HG02970 (cell line): ENCODE data around the gene RTEL1.
"Not testable (repeated sequence)": the region's sequence is repeated elsewhere in the genome, so short reads cannot be mapped to it uniquely, and the experiment has no call there.

Source experiments
- ATAC-seq: cut with Tn5 transposase; IDR thresholded peaks from one replicate; pipeline ENCODE4 v1.9.1; 2021; ENCODE audit warnings: mild to moderate bottlenecking, moderate library complexity, moderate number of reproducible peaks; ENCODE audit not compliant: unreplicated experiment, low FRiP score

RTEL1 gene

GRCh38 chr20:63627129-63627750 lies 30.9 kb upstream of the RTEL1 start:
- peak; percentile 79 for ATAC-seq

GRCh38 chr20:63627751-63628245 lies 30.3 kb upstream of the RTEL1 start:
- no peak for ATAC-seq

- no peak for ATAC-seq
Observed at GRCh38 chr20:63628246-63628975, 29.7 kb upstream of the RTEL1 start.

GRCh38 chr20:63630956-63631355 lies 27.2 kb upstream of the RTEL1 start:
- not testable (repeated sequence) for ATAC-seq

DNA sequence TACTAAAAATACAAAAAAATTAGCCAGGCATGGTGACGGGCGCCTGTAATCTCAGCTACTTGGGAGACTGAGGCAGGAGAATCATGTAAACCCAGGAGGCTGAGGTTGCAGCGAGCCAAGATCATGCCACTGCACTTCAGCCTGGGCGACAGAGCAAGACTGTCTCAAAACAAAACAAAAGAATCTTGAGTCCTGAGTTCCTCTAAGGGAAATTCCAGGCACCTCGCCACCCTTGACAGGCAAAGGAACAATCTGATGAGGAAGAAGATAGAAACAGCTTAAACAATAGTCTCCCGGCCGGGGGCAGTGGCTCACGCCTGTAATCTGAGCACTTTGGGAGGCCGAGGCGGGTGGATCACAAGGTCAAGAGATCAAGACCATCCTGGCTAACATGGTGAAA lies 26.7 kb upstream of the RTEL1 start:
- ATAC-seq: not testable (repeated sequence)

GRCh38 chr20:63633732-63634131 lies 24.4 kb upstream of the RTEL1 start:
- no peak for ATAC-seq

DNA sequence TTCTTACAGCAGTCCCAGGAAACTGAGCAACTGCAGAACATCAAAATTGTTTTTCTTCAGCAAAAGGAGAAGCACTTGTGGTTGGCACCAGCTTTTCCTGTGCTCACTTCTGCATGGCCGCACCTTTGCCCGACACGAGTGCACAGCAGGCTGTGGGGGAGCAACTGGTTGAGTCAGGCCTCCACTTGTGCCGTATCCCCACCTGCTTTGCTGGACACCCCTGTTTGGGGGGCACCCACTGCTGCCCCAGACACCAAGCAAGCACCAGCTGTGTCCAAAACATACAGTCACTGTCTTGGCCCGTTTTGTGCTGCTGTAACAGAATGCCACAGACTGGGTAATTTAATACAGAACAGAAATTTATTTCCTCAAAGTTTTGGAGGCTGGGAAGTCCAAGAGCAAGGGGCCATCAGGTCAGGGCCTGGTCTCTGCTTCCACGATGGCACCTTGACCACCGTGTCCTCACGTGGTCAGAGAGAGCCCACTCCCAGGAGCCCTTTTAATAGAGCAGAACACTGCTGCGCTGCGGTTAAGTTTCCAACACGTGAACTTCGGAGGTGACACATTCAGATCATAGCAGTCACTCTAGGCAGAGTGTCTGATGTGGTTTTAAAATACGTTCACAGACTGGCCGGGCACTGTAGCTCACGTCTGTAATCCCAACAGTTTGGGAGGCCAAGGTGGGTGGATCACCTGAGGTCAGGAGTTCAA lies 22.5 kb upstream of the RTEL1 start:
- no peak for ATAC-seq

- ATAC-seq: no peak
Observed at GRCh38 chr20:63636752-63637628, 21.1 kb upstream of the RTEL1 start.

- no peak for ATAC-seq
Observed at GRCh38 chr20:63639093-63639975, 18.8 kb upstream of the RTEL1 start.

- ATAC-seq: no peak
Observed at GRCh38 chr20:63640086-63640485, 18.0 kb upstream of the RTEL1 start.

- not testable (repeated sequence) for ATAC-seq
Observed at GRCh38 chr20:63640686-63641085, 17.4 kb upstream of the RTEL1 start.

DNA sequence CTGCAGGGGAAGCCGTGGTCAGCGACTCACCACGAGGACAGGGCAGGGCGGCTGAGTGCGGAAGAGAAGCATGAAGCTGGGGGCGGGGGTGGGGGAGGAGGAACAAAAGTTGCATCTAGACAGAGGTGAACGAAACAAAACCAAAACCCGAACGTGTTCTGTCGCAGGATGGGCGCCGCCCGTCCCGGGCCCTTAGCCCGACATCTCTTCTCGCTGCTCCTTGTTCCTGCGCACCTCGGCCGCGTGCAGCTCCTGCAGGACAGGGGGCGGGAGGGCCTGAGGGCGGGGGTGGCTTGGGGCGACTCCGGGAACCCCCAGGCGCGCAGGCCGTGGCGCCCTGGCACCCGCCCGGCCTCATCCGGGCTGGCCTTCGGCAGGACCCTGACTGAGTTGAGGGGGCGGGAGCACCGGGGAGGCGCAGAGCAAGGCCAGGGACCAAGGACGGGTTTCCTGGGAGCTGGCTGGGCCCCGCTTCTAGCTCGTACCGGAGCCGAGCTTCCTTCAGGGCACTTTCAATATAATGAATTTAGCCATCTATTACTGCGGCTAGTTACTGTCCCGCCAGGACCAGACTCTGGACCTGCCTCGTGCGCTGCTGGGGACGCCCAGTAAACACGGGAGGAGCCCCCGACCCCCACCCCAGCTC lies 16.8 kb upstream of the RTEL1 start:
- no peak for ATAC-seq

- peak; percentile 62 for ATAC-seq
Observed at GRCh38 chr20:63641792-63642523, 16.2 kb upstream of the RTEL1 start.

DNA sequence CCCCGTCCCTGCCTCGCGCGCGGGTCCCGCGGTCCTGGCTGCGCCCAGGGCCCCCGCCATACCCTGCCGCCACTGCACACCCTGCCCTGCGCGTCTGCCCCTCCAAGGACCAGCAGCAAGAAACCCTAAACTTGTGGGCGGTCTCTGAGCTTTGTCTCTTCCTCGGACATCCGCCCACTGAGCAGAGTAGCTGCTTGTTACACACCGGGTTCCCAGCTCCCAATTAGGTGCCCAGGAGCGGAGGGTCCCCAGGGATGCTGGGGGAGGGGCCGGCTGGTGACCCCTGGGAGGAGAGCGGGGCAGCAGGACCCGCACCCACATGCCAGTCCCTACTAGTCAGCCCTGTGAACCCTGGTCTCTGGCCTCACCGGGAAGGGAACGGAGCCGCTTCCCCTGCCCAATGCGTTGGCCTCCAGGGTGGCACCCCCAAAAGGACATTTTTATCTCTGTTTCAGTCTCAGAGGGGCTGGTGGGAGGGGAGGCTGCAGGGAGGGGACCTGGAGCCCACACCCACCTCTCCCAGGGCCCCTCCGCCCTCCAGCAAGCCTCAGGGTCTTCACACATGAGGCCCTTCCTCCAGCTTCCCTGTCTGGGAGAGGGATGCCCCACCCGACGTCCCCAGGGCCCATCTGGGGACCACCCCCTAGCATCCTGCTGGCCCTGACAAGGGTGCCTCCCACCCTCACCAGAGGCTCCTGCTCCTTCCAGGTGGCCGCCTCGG lies 15.4 kb upstream of the RTEL1 start:
- no peak for ATAC-seq

GRCh38 chr20:63643499-63643898 lies 14.6 kb upstream of the RTEL1 start:
- no peak for ATAC-seq

DNA sequence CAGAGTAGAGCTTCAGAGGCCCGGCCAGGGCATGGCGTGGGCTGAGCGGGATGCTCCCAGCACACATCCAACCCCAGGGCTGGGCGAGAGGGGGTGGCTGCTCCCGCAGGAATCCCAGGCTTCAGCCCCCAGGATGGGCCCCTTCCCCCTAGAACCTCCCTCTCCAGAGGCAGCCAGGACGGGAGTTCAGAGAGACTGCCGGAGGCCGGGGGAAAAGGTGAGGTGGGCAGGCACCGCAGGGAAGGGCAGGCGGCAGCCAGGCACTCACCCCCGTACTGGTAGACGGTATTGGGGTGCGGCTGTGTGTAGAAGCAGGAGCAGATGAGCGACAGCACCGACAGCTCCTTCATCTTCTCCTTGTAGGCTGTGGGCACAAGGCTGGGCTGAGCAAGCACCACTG lies 14.2 kb upstream of the RTEL1 start:
- ATAC-seq: no peak

- ATAC-seq: no peak
Observed at GRCh38 chr20:63645218-63645617, 12.9 kb upstream of the RTEL1 start.

DNA sequence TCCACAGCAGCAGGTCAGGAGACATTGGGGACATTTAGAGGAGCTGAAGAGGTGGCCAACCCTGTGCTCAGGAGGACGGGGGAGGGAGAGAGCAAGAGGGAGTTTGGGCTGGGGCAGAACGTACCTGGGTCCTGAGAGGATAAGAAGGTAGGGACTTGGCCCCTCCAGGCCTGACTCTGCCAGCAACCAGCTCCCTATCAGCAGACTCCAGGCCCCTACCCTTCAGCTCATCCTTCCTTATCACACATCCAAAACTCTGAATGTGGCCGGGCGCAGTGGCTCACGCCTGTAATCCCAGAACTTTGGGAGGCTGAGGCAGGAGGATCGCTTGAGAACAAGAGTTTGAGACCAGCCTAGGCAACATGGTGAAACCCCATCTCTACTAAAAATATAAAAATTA lies 9.9 kb upstream of the RTEL1 start:
- no peak for ATAC-seq
